ENCODE measurements around the gene GSTK1. TPM values are rescaled to one million over a fixed set of nuclear protein-coding genes. Genes with fewer than 3 reads are reported as not detected.
A peak's percentile ranks its signal among the peaks of the same experiment; 100 is the strongest.

GSTK1 gene
- total and polyA plus RNA-seq, 9 of the 15 experiments (the other 6 are each of a cell fraction or from before 2014, with no cell fraction given) = 155 to 441 (median 233) TPM

GRCh38 chr7:143303733-143304132 lies 40.5 kb downstream of the GSTK1 start:
- Histone ChIP-seq H4K20me1 (replicated peaks; ENCODE audit: control insufficient read depth, insufficient read depth, low read length) (peaks cover 12% of the 10 kb centered on the region; the same call in 1 of the 2 replicates), H3K9ac (ENCODE audit: insufficient read depth in 1 of 2, low read depth in 2 of 2, low read length in 2 of 2) (no peak overlapping the region), H3K9me3 (replicated peaks; ENCODE audit: control insufficient read depth, insufficient read depth, low read depth, low read length) (no peaks in the 10 kb centered on the region), H3K27me3 (ENCODE audit: control insufficient read depth in 2 of 2, insufficient read depth in 2 of 2, low read length in 2 of 2) (no peaks in the 10 kb centered on the region), H3K27ac (ENCODE audit: extremely low read depth, low read depth, low read length) (no peak overlapping the region), H3K79me2 (ENCODE audit: control insufficient read depth, insufficient read depth, low read length) (no peaks in the 10 kb centered on the region), H3K4me2 (ENCODE audit: insufficient read depth, low read length) (no peak overlapping the region), H3K9me1 (ENCODE audit: control insufficient read depth, insufficient read depth, low read length) (no peaks in the 10 kb centered on the region), H3K4me3 (no peak overlapping the region), H3K36me3 (ENCODE audit: control insufficient read depth, insufficient read depth, low read length) (peaks cover 96% of the 10 kb centered on the region), H2AFZ (ENCODE audit: low read depth, low read length) (no peak overlapping the region), H3K4me1 (replicated peaks in 1 of 2; ENCODE audit: control insufficient read depth in 2 of 2, insufficient read depth in 2 of 2, low read length in 2 of 2) (no peaks in the 10 kb centered on the region)
- ChIA-PET POLR2A (interaction anchor here (1.7 kb wide), 1 partner anchor 63 kb away, joined by 7 read pairs; no protein-coding TSS in a partner anchor), CTCF (ENCODE audit: low intra/inter-chr PET ratio) (interaction anchor here (4.1 kb wide), 1 partner anchor 63 kb away, joined by 39 read pairs; no protein-coding TSS in a partner anchor)
- in situ Hi-C loops (cut with MboI) (loop anchor here (10.0 kb wide), 2 partner anchors 59 to 289 kb away; no protein-coding TSS in a partner anchor), intact Hi-C loops (cut with micrococcal nuclease) (loop anchor here (2.0 kb wide), 1 partner anchor 35 kb away; no protein-coding TSS in a partner anchor)
- no peak for FAIRE-seq
- BruUV-seq (replicated peaks) = no TSS peak
- DNase-seq (ENCODE audit: extremely low read depth in 1 of 4, low spot score in 3 of 4) = no peak
- ATAC-seq = no peak
- TF ChIP-seq BRD4 (IDR thresholded peaks at IDR 0.05) = no peak
- WGBS (ENCODE audit: insufficient coverage, low coverage, missing lambda C conversion rate) = 97% methylated on average over 10 of the region's 10 CpGs

DNA sequence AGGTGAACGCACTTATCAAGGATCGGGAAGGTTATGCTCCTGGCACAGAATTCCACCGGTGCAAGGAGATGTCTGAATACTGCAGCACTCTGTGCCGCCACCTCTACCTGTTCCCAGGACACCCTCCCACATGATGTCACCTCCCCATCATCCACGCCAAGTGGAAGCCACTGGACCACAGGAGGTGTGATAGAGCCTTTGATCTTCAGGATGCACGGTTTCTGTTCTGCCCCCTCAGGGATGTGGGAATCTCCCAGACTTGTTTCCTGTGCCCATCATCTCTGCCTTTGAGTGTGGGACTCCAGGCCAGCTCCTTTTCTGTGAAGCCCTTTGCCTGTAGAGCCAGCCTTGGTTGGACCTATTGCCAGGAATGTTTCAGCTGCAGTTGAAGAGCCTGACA lies 41.7 kb downstream of the GSTK1 start:
- Histone ChIP-seq H3K9ac (ENCODE audit: insufficient read depth in 1 of 2, low read depth in 2 of 2, low read length in 2 of 2) (peak overlapping the region in 1 of 2 experiments; percentile 22; a peak in 1 of 4 replicates), H3K36me3 (ENCODE audit: control insufficient read depth, insufficient read depth, low read length) (peaks cover 84% of the 10 kb centered on the region), H3K27ac (ENCODE audit: extremely low read depth, low read depth, low read length) (no peak overlapping the region), H3K4me2 (ENCODE audit: insufficient read depth, low read length) (no peak overlapping the region), H3K4me1 (replicated peaks in 1 of 2; ENCODE audit: control insufficient read depth in 2 of 2, insufficient read depth in 2 of 2, low read length in 2 of 2) (no peaks in the 10 kb centered on the region), H3K9me3 (replicated peaks; ENCODE audit: control insufficient read depth, insufficient read depth, low read depth, low read length) (no peaks in the 10 kb centered on the region), H3K4me3 (no peak overlapping the region), H3K9me1 (ENCODE audit: control insufficient read depth, insufficient read depth, low read length) (no peaks in the 10 kb centered on the region), H3K79me2 (ENCODE audit: control insufficient read depth, insufficient read depth, low read length) (no peaks in the 10 kb centered on the region), H3K27me3 (ENCODE audit: control insufficient read depth in 2 of 2, insufficient read depth in 2 of 2, low read length in 2 of 2) (no peaks in the 10 kb centered on the region), H4K20me1 (replicated peaks; ENCODE audit: control insufficient read depth, insufficient read depth, low read length) (peaks cover 12% of the 10 kb centered on the region; the same call in 1 of the 2 replicates), H2AFZ (ENCODE audit: low read depth, low read length) (no peak overlapping the region)
- ATAC-seq (no peak; the same call in 2 of the 3 replicates), FAIRE-seq (no peak), DNase-seq (ENCODE audit: extremely low read depth in 1 of 4, low spot score in 3 of 4) (no peak)
- in situ Hi-C loops (cut with MboI) = loop anchor here (10.0 kb wide), 2 partner anchors 60 to 290 kb away; no protein-coding TSS in a partner anchor
- CTCF ChIA-PET (ENCODE audit: low intra/inter-chr PET ratio) = interaction anchor here (4.1 kb wide), 1 partner anchor 64 kb away, joined by 39 read pairs; no protein-coding TSS in a partner anchor
- intact Hi-C loops (cut with micrococcal nuclease) = loop anchor here (1.0 to 2.0 kb wide), 3 partner anchors 36 to 297 kb away; no protein-coding TSS in a partner anchor
- 91% methylated on average over 6 of the region's 6 CpGs for WGBS (ENCODE audit: insufficient coverage, low coverage, missing lambda C conversion rate)
- no TSS peak for BruUV-seq (replicated peaks)
- POLR2A ChIA-PET = interaction anchor here (0.8 to 1.7 kb wide), 2 partner anchors 44 to 64 kb away, joined by 4 to 7 read pairs; no protein-coding TSS in a partner anchor
- TF ChIP-seq ETV1 (tag; conservative IDR thresholded peaks at IDR 0.05; ENCODE audit: low read depth) = no peak
- no peak for TF ChIP-seq MEF2D (tag; conservative IDR thresholded peaks at IDR 0.05; ENCODE audit: low read depth)
- TF ChIP-seq ZNF79 (CRISPR knock-in tag; IDR thresholded peaks at IDR 0.05; ENCODE audit: low read depth) = no peak
- TF ChIP-seq MXD1 (CRISPR knock-in tag; IDR thresholded peaks at IDR 0.05; ENCODE audit: borderline replicate concordance, poor library complexity, severe bottlenecking) = no peak
- TF ChIP-seq, protein P1, sequence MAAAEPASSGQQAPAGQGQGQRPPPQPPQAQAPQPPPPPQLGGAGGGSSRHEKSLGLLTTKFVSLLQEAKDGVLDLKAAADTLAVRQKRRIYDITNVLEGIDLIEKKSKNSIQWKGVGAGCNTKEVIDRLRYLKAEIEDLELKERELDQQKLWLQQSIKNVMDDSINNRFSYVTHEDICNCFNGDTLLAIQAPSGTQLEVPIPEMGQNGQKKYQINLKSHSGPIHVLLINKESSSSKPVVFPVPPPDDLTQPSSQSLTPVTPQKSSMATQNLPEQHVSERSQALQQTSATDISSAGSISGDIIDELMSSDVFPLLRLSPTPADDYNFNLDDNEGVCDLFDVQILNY (CRISPR knock-in tag; IDR thresholded peaks at IDR 0.05) = 0 out of 2 replicates have a peak, but pooled peaks have one; percentile 13
- TF ChIP-seq ZNF41 (CRISPR knock-in tag; conservative IDR thresholded peaks at IDR 0.05) = no peak

Measured in K562 (cell line).